Liver (tissue), 3 donors: ENCODE measurements around the gene UBXN4.

Experiments
- FOXA2 ChIP-seq: IDR thresholded peaks from 2 replicates; pipeline ENCODE4 v1.6.1; 2016; ENCODE audit warnings: antibody characterized with exemption
- GABPA ChIP-seq, 2 donors: IDR thresholded peaks in 1 of 2; conservative IDR thresholded peaks in 1 of 2; 2 replicates each; pipeline ENCODE4 v1.6.1; 2016; ENCODE audit warnings: antibody characterized with exemption in 2 of 2, mild to moderate bottlenecking in 1 of 2, moderate library complexity in 1 of 2
- HNF4G ChIP-seq: IDR thresholded peaks from 2 replicates; pipeline ENCODE4 v1.6.1; 2016; ENCODE audit warnings: antibody characterized with exemption
- RAD21 ChIP-seq, 2 donors: IDR thresholded peaks; 2 replicates each; pipeline ENCODE4 v1.6.1; 2016; ENCODE audit warnings: antibody characterized with exemption in 2 of 2, mild to moderate bottlenecking in 2 of 2
- SP1 ChIP-seq: IDR thresholded peaks from 2 replicates; pipeline ENCODE4 v1.6.1; 2018; ENCODE audit warnings: antibody characterized with exemption, mild to moderate bottlenecking
- TAF1 ChIP-seq: conservative IDR thresholded peaks from 2 replicates; pipeline ENCODE4 v1.6.1; 2016; ENCODE audit warnings: antibody characterized with exemption, mild to moderate bottlenecking
- YY1 ChIP-seq: IDR thresholded peaks from 2 replicates; pipeline ENCODE4 v1.6.1; 2016; ENCODE audit warnings: antibody characterized with exemption, mild to moderate bottlenecking
- TF ChIP-seq, protein P1 (sequence below): fragments of 150-350 bp; IDR thresholded peaks from 2 replicates; pipeline ENCODE4 v1.5.1; 2017; ENCODE audit warnings: improper control_type of control experiment, low read depth, low read length; ENCODE audit not compliant: missing input control
- TF ChIP-seq, protein P2 (sequence below): IDR thresholded peaks from 2 replicates; pipeline ENCODE4 v1.6.1; 2016; ENCODE audit warnings: antibody characterized with exemption
- TF ChIP-seq, protein P3 (sequence below): IDR thresholded peaks from 2 replicates; pipeline ENCODE4 v1.6.1; 2016; ENCODE audit warnings: antibody characterized with exemption
- TF ChIP-seq, protein P4 (sequence below): IDR thresholded peaks from 2 replicates; pipeline ENCODE4 v1.6.1; 2016; ENCODE audit warnings: antibody characterized with exemption, mild to moderate bottlenecking
- TF ChIP-seq, protein P5 (sequence below): IDR thresholded peaks from 2 replicates; pipeline ENCODE4 v1.6.1; 2016; ENCODE audit warnings: antibody characterized with exemption
- donor health status: healthy.
- donor health status: healthy.

DNA sequence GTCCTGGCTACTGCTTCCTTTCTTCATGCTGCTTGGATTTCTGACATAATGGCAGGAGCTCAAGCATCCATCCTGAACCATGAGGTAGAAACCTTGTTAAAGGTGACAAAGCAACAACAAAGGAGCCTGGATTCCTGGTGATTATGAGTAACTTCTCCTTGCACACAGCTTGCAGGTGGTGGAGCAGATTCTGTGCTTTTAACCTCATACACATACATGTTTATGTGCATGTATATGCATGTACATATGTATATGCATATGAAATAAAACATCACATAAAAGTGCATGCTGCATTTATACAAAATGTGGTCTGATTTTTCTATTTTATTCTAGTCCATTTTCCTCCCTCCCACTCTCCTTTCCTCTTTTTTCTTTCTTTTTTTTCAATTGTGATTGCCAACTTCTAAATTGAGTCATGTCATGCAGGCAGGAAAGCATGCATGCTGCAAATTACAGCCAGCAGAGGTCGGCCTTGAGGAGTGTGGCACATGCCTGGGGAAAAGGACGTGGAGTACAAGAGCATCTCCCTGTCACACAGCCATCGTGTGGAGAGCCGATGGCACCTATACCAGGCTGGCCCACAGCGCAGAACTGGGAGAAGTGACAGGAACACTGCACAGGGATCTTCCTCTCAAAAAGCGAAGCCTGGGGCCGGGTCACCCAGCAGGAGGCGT lies 77.4 kb downstream of the UBXN4 start:
- TF ChIP-seq, protein P1, sequence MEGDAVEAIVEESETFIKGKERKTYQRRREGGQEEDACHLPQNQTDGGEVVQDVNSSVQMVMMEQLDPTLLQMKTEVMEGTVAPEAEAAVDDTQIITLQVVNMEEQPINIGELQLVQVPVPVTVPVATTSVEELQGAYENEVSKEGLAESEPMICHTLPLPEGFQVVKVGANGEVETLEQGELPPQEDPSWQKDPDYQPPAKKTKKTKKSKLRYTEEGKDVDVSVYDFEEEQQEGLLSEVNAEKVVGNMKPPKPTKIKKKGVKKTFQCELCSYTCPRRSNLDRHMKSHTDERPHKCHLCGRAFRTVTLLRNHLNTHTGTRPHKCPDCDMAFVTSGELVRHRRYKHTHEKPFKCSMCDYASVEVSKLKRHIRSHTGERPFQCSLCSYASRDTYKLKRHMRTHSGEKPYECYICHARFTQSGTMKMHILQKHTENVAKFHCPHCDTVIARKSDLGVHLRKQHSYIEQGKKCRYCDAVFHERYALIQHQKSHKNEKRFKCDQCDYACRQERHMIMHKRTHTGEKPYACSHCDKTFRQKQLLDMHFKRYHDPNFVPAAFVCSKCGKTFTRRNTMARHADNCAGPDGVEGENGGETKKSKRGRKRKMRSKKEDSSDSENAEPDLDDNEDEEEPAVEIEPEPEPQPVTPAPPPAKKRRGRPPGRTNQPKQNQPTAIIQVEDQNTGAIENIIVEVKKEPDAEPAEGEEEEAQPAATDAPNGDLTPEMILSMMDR, result no peak
- TF ChIP-seq, protein P2, sequence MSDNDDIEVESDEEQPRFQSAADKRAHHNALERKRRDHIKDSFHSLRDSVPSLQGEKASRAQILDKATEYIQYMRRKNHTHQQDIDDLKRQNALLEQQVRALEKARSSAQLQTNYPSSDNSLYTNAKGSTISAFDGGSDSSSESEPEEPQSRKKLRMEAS, result no peak
- no peak for TF ChIP-seq GABPA (IDR thresholded peaks at IDR 0.05 in 1 of 2, conservative IDR thresholded peaks at IDR 0.05 in 1 of 2)
- TF ChIP-seq, protein P3, sequence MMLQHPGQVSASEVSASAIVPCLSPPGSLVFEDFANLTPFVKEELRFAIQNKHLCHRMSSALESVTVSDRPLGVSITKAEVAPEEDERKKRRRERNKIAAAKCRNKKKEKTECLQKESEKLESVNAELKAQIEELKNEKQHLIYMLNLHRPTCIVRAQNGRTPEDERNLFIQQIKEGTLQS, result no peak
- TF ChIP-seq TAF1, result no peak
- TF ChIP-seq, protein P4, sequence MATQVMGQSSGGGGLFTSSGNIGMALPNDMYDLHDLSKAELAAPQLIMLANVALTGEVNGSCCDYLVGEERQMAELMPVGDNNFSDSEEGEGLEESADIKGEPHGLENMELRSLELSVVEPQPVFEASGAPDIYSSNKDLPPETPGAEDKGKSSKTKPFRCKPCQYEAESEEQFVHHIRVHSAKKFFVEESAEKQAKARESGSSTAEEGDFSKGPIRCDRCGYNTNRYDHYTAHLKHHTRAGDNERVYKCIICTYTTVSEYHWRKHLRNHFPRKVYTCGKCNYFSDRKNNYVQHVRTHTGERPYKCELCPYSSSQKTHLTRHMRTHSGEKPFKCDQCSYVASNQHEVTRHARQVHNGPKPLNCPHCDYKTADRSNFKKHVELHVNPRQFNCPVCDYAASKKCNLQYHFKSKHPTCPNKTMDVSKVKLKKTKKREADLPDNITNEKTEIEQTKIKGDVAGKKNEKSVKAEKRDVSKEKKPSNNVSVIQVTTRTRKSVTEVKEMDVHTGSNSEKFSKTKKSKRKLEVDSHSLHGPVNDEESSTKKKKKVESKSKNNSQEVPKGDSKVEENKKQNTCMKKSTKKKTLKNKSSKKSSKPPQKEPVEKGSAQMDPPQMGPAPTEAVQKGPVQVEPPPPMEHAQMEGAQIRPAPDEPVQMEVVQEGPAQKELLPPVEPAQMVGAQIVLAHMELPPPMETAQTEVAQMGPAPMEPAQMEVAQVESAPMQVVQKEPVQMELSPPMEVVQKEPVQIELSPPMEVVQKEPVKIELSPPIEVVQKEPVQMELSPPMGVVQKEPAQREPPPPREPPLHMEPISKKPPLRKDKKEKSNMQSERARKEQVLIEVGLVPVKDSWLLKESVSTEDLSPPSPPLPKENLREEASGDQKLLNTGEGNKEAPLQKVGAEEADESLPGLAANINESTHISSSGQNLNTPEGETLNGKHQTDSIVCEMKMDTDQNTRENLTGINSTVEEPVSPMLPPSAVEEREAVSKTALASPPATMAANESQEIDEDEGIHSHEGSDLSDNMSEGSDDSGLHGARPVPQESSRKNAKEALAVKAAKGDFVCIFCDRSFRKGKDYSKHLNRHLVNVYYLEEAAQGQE, result no peak
- TF ChIP-seq RAD21 (IDR thresholded peaks at IDR 0.05), result no peak
- TF ChIP-seq YY1, result no peak
- no peak for TF ChIP-seq SP1
- TF ChIP-seq, protein P5, sequence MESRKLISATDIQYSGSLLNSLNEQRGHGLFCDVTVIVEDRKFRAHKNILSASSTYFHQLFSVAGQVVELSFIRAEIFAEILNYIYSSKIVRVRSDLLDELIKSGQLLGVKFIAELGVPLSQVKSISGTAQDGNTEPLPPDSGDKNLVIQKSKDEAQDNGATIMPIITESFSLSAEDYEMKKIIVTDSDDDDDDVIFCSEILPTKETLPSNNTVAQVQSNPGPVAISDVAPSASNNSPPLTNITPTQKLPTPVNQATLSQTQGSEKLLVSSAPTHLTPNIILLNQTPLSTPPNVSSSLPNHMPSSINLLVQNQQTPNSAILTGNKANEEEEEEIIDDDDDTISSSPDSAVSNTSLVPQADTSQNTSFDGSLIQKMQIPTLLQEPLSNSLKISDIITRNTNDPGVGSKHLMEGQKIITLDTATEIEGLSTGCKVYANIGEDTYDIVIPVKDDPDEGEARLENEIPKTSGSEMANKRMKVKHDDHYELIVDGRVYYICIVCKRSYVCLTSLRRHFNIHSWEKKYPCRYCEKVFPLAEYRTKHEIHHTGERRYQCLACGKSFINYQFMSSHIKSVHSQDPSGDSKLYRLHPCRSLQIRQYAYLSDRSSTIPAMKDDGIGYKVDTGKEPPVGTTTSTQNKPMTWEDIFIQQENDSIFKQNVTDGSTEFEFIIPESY, result no peak
- TF ChIP-seq HNF4G, result no peak
- no peak for TF ChIP-seq FOXA2
